Smooth muscle cell (in vitro differentiated cells): ENCODE data around the gene SREK1IP1. TPM values are rescaled to one million over a fixed set of nuclear protein-coding genes. Genes with fewer than 3 reads are reported as not detected.

Experiments
- DNase-seq: peaks from one replicate; lab custom pipeline; 2025; ENCODE audit not compliant: unreplicated experiment; lab: John Stamatoyannopoulos, UW
- H2AFZ ChIP-seq: fragments of 200-600 bp; sonication (generic); 2 replicates; pipeline ENCODE4 v1.6.0; 2016; ENCODE audit warnings: antibody characterized with exemption, low read depth, mild to moderate bottlenecking
- H3F3A ChIP-seq: fragments of 200-600 bp; sonication (generic); 2 replicates; pipeline ENCODE4 v1.6.0; 2017; ENCODE audit warnings: antibody characterized with exemption, low read depth
- H3K27ac ChIP-seq: fragments of 200-600 bp; sonication (generic); 2 replicates; pipeline ENCODE4 v1.5.1; 2016; ENCODE audit warnings: low read depth, mild to moderate bottlenecking
- H3K27me3 ChIP-seq: fragments of 200-600 bp; sonication (generic); 2 replicates; pipeline ENCODE4 v1.6.1; 2016; ENCODE audit warnings: low read depth, mild to moderate bottlenecking
- H3K36me3 ChIP-seq: fragments of 200-600 bp; sonication (generic); 2 replicates; pipeline ENCODE4 v1.5.1; 2016; ENCODE audit warnings: low read depth
- H3K4me1 ChIP-seq: fragments of 200-600 bp; sonication (generic); 2 replicates; pipeline ENCODE4 v1.5.1; 2016; ENCODE audit warnings: low read depth
- H3K4me2 ChIP-seq: fragments of 200-600 bp; sonication (generic); 2 replicates; pipeline ENCODE4 v1.6.0; 2016; ENCODE audit warnings: mild to moderate bottlenecking
- H3K4me3 ChIP-seq: fragments of 200-600 bp; sonication (generic); 2 replicates; pipeline ENCODE4 v1.5.1; 2016; ENCODE audit warnings: mild to moderate bottlenecking
- H3K79me2 ChIP-seq: fragments of 200-600 bp; sonication (generic); 2 replicates; pipeline ENCODE4 v1.6.0; 2016; ENCODE audit warnings: low read depth, mild to moderate bottlenecking
- H3K9ac ChIP-seq: fragments of 200-600 bp; sonication (generic); 2 replicates; pipeline ENCODE4 v1.6.0; 2016; ENCODE audit warnings: low read depth
- H3K9me3 ChIP-seq: fragments of 200-600 bp; sonication (generic); replicated peaks from 2 replicates; pipeline ENCODE4 v1.5.1; 2016; ENCODE audit warnings: low read depth
- H4K20me1 ChIP-seq: fragments of 200-600 bp; sonication (generic); 2 replicates; pipeline ENCODE4 v1.6.0; 2016; ENCODE audit warnings: low read depth
- WGBS: methylation state at CpG from one replicate; pipeline ENCODE4 v1.1.7; 2016; ENCODE audit warnings: low lambda C conversion rate; 5-methylcytosine and 5-hydroxymethylcytosine counted together
- polyA plus RNA-seq: library from polyadenylated mRNA; unstranded; fragments of >200 nt; fragmentation: Nextera tagmentation; extraction: Ambion mirVana; gene quantifications from 2 replicates; pipeline ENCODE4 v1.2.1, GENCODE V29; 2016
- total RNA-seq: library from RNA; depleted of rRNA; stranded (reverse); fragments of >200 nt; gene quantifications from 2 replicates; pipeline ENCODE4 v1.2.3, GENCODE V29; 2014
- TF ChIP-seq, protein P1 (sequence below): fragments of 200-600 bp; sonication (generic); IDR thresholded peaks from 2 replicates; pipeline ENCODE4 v1.5.1; 2017; ENCODE audit warnings: borderline replicate concordance, mild to moderate bottlenecking, antibody characterized with exemption; ENCODE audit not compliant: insufficient read depth, poor library complexity, severe bottlenecking

Gene SREK1IP1
- total and polyA plus RNA-seq, 2 experiments from 2014 or later, result 21.7 to 36.5 TPM

DNA sequence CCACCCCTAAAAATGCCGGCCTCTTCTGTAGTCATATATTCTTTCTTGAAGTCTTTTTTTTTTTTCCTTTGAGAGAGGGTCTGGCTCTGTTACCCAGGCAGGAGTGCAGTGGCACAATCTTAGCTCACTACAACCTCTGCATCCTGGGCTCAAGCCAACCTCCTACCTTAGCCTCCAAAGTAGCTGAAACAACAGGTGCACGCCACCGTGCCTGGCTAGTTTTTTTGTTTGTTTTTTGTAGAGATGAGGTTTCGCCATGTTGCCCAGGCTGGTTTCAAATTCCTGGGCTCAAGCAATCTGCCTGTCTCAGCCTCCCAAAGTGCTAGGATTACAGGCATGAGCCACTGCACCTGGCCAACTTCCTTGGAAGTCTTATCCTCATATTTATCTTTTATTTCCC, 19.1 kb downstream of the SREK1IP1 start:
- no peak overlapping the region for H3K4me2 ChIP-seq
- TF ChIP-seq, protein P1, sequence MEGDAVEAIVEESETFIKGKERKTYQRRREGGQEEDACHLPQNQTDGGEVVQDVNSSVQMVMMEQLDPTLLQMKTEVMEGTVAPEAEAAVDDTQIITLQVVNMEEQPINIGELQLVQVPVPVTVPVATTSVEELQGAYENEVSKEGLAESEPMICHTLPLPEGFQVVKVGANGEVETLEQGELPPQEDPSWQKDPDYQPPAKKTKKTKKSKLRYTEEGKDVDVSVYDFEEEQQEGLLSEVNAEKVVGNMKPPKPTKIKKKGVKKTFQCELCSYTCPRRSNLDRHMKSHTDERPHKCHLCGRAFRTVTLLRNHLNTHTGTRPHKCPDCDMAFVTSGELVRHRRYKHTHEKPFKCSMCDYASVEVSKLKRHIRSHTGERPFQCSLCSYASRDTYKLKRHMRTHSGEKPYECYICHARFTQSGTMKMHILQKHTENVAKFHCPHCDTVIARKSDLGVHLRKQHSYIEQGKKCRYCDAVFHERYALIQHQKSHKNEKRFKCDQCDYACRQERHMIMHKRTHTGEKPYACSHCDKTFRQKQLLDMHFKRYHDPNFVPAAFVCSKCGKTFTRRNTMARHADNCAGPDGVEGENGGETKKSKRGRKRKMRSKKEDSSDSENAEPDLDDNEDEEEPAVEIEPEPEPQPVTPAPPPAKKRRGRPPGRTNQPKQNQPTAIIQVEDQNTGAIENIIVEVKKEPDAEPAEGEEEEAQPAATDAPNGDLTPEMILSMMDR, result no peak
- peaks cover 8% of the 10 kb centered on the region for H3K36me3 ChIP-seq
- 92% methylated on average over 4 of the region's 4 CpGs for WGBS
- no peak overlapping the region for H3K9ac ChIP-seq
- H3K79me2 ChIP-seq, result peaks cover 26% of the 10 kb centered on the region
- no peaks in the 10 kb centered on the region for H3K9me3 ChIP-seq
- H3K4me1 ChIP-seq, result no peaks in the 10 kb centered on the region
- H4K20me1 ChIP-seq, result peaks cover 63% of the 10 kb centered on the region
- no peak overlapping the region for H3K27ac ChIP-seq
- no peaks in the 10 kb centered on the region for H3K27me3 ChIP-seq
- no peak overlapping the region for H2AFZ ChIP-seq
- no peaks in the 10 kb centered on the region for H3F3A ChIP-seq
- DNase-seq, result no peak
- H3K4me3 ChIP-seq, result no peak overlapping the region

DNA sequence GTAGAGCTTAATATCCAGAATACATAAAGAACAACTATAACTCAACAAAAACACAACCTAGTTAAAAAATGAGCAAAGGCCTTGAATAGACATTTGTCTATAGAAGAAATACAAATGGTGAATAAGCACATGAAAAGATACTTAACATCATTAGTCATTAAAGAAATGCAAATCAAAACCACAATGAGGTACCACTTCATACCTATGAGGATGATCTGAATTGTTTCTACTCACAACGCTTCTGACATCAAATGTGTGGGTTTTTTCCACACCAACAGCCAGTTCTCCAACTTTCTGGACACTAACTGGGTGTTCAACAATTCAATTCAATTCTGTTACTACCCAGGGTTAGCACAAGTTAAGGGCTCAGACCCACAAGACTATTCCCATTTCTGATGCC, 22.0 kb downstream of the SREK1IP1 start:
- no peaks in the 10 kb centered on the region for H3K4me1 ChIP-seq
- no peaks in the 10 kb centered on the region for H3K36me3 ChIP-seq
- peaks cover 25% of the 10 kb centered on the region for H3K79me2 ChIP-seq
- H3K4me2 ChIP-seq, result no peak overlapping the region
- H3K27ac ChIP-seq, result no peak overlapping the region
- H3F3A ChIP-seq, result no peaks in the 10 kb centered on the region
- H3K9me3 ChIP-seq, result no peaks in the 10 kb centered on the region
- H2AFZ ChIP-seq, result no peak overlapping the region
- H3K9ac ChIP-seq, result no peak overlapping the region
- WGBS, result 79% methylated on average over 1 of the region's 1 CpG
- TF ChIP-seq, protein P1, result no peak
- DNase-seq, result no peak
- no peaks in the 10 kb centered on the region for H3K27me3 ChIP-seq
- no peak overlapping the region for H3K4me3 ChIP-seq
- H4K20me1 ChIP-seq, result peaks cover 63% of the 10 kb centered on the region

DNA sequence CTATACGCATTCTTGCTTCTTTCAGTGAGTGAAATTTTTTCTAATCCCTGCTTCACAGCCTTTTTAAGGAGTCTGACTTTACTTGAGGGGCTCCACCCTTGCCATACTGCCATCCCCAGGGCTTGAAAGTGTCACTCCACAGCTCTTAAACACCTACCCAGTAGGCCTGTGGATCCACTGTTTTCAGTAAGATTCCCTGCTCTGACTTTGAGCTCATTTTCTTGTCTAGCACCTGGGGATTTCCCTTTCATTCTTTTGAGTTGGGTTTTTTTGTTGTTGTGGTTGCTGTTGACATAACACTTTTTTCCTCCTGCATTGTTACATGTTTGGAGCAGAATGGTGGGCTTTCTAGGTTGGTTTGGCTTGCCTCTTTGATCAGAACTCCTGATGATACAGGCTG, 23.6 kb downstream of the SREK1IP1 start:
- H3K4me1 ChIP-seq, result no peaks in the 10 kb centered on the region
- DNase-seq, result no peak
- peaks cover 27% of the 10 kb centered on the region for H3K79me2 ChIP-seq
- no peak overlapping the region for H3K4me2 ChIP-seq
- no peak overlapping the region for H2AFZ ChIP-seq
- H3K27ac ChIP-seq, result no peak overlapping the region
- H3F3A ChIP-seq, result no peaks in the 10 kb centered on the region
- H3K36me3 ChIP-seq, result no peaks in the 10 kb centered on the region
- H3K9ac ChIP-seq, result no peak overlapping the region
- WGBS, result 86% methylated on average over 1 of the region's 1 CpG
- TF ChIP-seq, protein P1, result no peak
- no peaks in the 10 kb centered on the region for H3K9me3 ChIP-seq
- H3K27me3 ChIP-seq, result no peaks in the 10 kb centered on the region
- no peak overlapping the region for H3K4me3 ChIP-seq
- H4K20me1 ChIP-seq, result peaks cover 58% of the 10 kb centered on the region

DNA sequence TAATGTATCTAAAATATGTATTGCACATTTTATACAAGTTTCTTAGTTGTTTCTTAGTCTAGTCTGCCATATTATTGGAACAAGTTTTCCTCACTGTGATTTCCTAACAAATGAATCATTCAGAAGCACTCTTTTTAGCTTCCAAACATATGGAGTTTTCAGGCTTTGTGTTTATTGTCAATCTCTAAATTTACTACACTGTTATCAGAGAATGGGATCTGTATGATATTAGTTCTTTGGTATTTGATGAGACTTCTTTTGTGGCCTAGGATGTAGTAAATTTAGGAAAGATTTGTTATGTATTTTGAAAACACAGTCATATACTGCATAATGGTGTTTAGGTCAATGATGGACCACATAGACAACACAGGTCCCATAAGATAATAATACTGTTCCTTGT, 25.7 kb downstream of the SREK1IP1 start:
- no peak overlapping the region for H3K4me3 ChIP-seq
- no peak overlapping the region for H3K4me2 ChIP-seq
- no peaks in the 10 kb centered on the region for H3K27me3 ChIP-seq
- no peak overlapping the region for H3K27ac ChIP-seq
- H2AFZ ChIP-seq, result no peak overlapping the region
- DNase-seq, result no peak
- H3K9me3 ChIP-seq, result no peaks in the 10 kb centered on the region
- H3K36me3 ChIP-seq, result peaks cover 4% of the 10 kb centered on the region
- TF ChIP-seq, protein P1, result no peak
- H3K79me2 ChIP-seq, result peaks cover 24% of the 10 kb centered on the region
- H3F3A ChIP-seq, result no peaks in the 10 kb centered on the region
- peaks cover 50% of the 10 kb centered on the region for H4K20me1 ChIP-seq
- H3K9ac ChIP-seq, result no peak overlapping the region
- no peaks in the 10 kb centered on the region for H3K4me1 ChIP-seq
